Gastrocnemius medialis (tissue), 4 donors: Measurements from ENCODE around the gene WWOX. TPM values are rescaled to one million over a fixed set of nuclear protein-coding genes. Genes with fewer than 3 reads are reported as not detected.

Experiments used
- total RNA-seq, 4 donors: library from RNA; depleted of rRNA; stranded (reverse); fragments of >200 nt; gene quantifications; one replicate each; pipeline versions ENCODE4 v1.1.0 to v1.2.3, GENCODE V29; 2016

Gene WWOX
- total RNA-seq, 4 donors from 2014 or later = 3.3 to 13.0 (median 6.0) TPM

Other genes starting within 250 kb of the WWOX start
- not detected for gene CLEC3A, start 77.1 kb upstream of the WWOX start, total RNA-seq